ENCODE measurements around the gene WDR75. TPM values are rescaled to one million over a fixed set of nuclear protein-coding genes. Genes with fewer than 3 reads are reported as not detected.
A peak's percentile ranks its signal among the peaks of the same experiment; 100 is the strongest.

Gene WDR75
- total RNA-seq, 1 donor from 2014 or later, result 61.4 TPM

DNA sequence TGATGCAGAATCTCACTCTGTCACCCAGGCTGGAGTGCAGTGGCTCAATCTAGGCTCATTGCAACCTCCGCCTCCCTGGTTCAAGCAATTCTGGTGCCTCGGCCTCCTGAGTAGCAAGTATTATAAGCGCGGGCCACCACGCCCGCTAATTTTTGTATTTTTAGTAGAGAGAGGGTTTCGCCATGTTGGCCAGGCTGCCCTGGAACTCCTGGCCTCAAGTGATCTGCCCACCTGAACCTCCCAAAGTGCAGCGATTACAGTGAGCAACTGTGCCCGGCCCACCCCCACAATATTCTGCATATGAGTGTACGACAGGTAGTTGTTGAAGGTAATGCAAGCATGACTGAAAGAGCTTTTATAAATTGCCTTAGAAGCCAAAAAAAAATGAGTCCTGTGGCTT is 1.2 kb downstream of the WDR75 start:
- Mint-ChIP-seq H3K27me3 (ENCODE audit: low read depth) (no peaks in the 10 kb centered on the region), H3K4me3 (peak overlapping the region; percentile 99), H3K9me3 (no peaks in the 10 kb centered on the region), H3K36me3 (peaks cover 4% of the 10 kb centered on the region), H3K4me1 (peaks cover 20% of the 10 kb centered on the region), H3K27ac (no peak overlapping the region)
- no peak for DNase-seq (ENCODE audit: low spot score in 2 of 2, unreplicated experiment in 2 of 2)
- no peak for TF ChIP-seq CTCF (IDR thresholded peaks at IDR 0.05; ENCODE audit: unreplicated experiment)

GRCh38 chr2:189444322-189444721 is 3.0 kb downstream of the WDR75 start:
- H3K27me3 Mint-ChIP-seq (ENCODE audit: low read depth), result no peaks in the 10 kb centered on the region
- TF ChIP-seq CTCF (IDR thresholded peaks at IDR 0.05; ENCODE audit: unreplicated experiment), result no peak
- no peaks in the 10 kb centered on the region for H3K9me3 Mint-ChIP-seq
- no peak overlapping the region for H3K27ac Mint-ChIP-seq
- peaks cover 12% of the 10 kb centered on the region for H3K36me3 Mint-ChIP-seq
- peaks cover 17% of the 10 kb centered on the region for H3K4me1 Mint-ChIP-seq
- no peak for DNase-seq (ENCODE audit: low spot score in 2 of 2, unreplicated experiment in 2 of 2)
- H3K4me3 Mint-ChIP-seq, result no peak overlapping the region

GRCh38 chr2:189446780-189447179 is 5.5 kb downstream of the WDR75 start:
- H3K9me3 Mint-ChIP-seq, result no peaks in the 10 kb centered on the region
- TF ChIP-seq CTCF (IDR thresholded peaks at IDR 0.05; ENCODE audit: unreplicated experiment), result no peak
- peaks cover 25% of the 10 kb centered on the region for H3K36me3 Mint-ChIP-seq
- no peak for DNase-seq (ENCODE audit: low spot score in 2 of 2, unreplicated experiment in 2 of 2)
- no peak overlapping the region for H3K4me3 Mint-ChIP-seq
- peaks cover 7% of the 10 kb centered on the region for H3K4me1 Mint-ChIP-seq
- no peak overlapping the region for H3K27ac Mint-ChIP-seq
- H3K27me3 Mint-ChIP-seq (ENCODE audit: low read depth), result no peaks in the 10 kb centered on the region

DNA sequence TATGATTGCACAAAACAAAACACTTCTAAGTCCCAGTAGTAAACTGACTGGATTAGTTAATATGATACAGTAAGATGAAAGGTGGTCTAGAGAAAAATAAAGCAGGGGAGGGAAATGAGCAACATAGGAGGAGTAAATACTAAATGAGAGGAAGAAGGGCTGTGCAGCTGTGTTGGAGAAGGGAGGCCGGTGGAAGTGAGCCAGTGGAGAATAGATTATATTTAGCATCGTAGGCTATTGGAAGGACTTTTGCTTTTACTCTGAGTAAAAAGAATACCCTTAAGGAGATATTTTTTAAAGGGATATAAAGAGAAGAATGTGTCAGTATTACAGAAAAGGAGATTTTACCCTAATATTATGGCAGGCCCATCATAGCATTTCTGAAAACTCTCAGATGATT is 12.7 kb downstream of the WDR75 start:
- Mint-ChIP-seq H3K27ac (peak overlapping the region; percentile 5), H3K27me3 (ENCODE audit: low read depth) (no peaks in the 10 kb centered on the region), H3K4me3 (no peak overlapping the region), H3K4me1 (no peaks in the 10 kb centered on the region), H3K36me3 (peaks cover 48% of the 10 kb centered on the region), H3K9me3 (no peaks in the 10 kb centered on the region)
- no peak for DNase-seq (ENCODE audit: low spot score in 2 of 2, unreplicated experiment in 2 of 2)
- TF ChIP-seq CTCF (IDR thresholded peaks at IDR 0.05; ENCODE audit: unreplicated experiment), result no peak

GRCh38 chr2:189465076-189465475 is 23.8 kb downstream of the WDR75 start:
- no peak overlapping the region for H3K4me3 Mint-ChIP-seq
- no peaks in the 10 kb centered on the region for H3K9me3 Mint-ChIP-seq
- no peaks in the 10 kb centered on the region for H3K27me3 Mint-ChIP-seq (ENCODE audit: low read depth)
- peaks cover 25% of the 10 kb centered on the region for H3K4me1 Mint-ChIP-seq
- TF ChIP-seq CTCF (IDR thresholded peaks at IDR 0.05; ENCODE audit: unreplicated experiment), result no peak
- H3K36me3 Mint-ChIP-seq, result peaks cover 37% of the 10 kb centered on the region
- H3K27ac Mint-ChIP-seq, result peak overlapping the region; percentile 74
- DNase-seq (ENCODE audit: low spot score in 2 of 2, unreplicated experiment in 2 of 2), result no peak

GRCh38 chr2:189465478-189465877 is 24.2 kb downstream of the WDR75 start:
- peak overlapping the region; percentile 74 for H3K27ac Mint-ChIP-seq

More at GRCh38 chr2:189465478-189465877, 24.2 kb downstream of the WDR75 start:
- Mint-ChIP-seq H3K9me3 (no peaks in the 10 kb centered on the region), H3K36me3 (peaks cover 35% of the 10 kb centered on the region), H3K4me3 (no peak overlapping the region), H3K4me1 (peaks cover 25% of the 10 kb centered on the region), H3K27me3 (ENCODE audit: low read depth) (no peaks in the 10 kb centered on the region)
- no peak for TF ChIP-seq CTCF (IDR thresholded peaks at IDR 0.05; ENCODE audit: unreplicated experiment)
- no peak for DNase-seq (ENCODE audit: low spot score in 2 of 2, unreplicated experiment in 2 of 2)

All from mesothelial cell of epicardium (in vitro differentiated cells).